H1 (cell line): ENCODE measurements around the gene DET1. TPM values are rescaled to one million over a fixed set of nuclear protein-coding genes. Genes with fewer than 3 reads are reported as not detected.

ENCODE experiments used
- CTCF ChIA-PET: fragments of 300-600 bp; sonication (Branson Sonifier 250); formaldehyde crosslinking; loops from one replicate; lab custom pipeline; 2021; ENCODE audit not compliant: partially characterized antibody; lab: Charles Lee
- POLR2A ChIA-PET: fragments of 300-600 bp; sonication (Branson Sonifier 250); formaldehyde crosslinking; loops from one replicate; lab custom pipeline; 2021; ENCODE audit warnings: inconsistent platforms; ENCODE audit not compliant: partially characterized antibody; lab: Charles Lee
- DNase-seq, 2 experiments: peaks; one replicate each; pipeline versions ENCODE4 v3.0.0 to v3.0.0-alpha.2; 2010 to 2022; ENCODE audit warnings: low spot score in 2 of 2, low read depth in 1 of 2, mixed read lengths in 1 of 2
- FAIRE-seq: peaks from 2 replicates; lab custom pipeline; 2011; peaks lifted over from hg19 to GRCh38; lab: Jason Lieb, UNC
- H2AFZ ChIP-seq: 2 replicates; pipeline ENCODE4 v1.8.1; 2012; ENCODE audit warnings: low read length, inconsistent platforms
- H2AK5ac ChIP-seq: 2 replicates; pipeline ENCODE4 v1.6.1; 2013; ENCODE audit warnings: low read depth, low read length
- H2BK120ac ChIP-seq: replicated peaks from 2 replicates; pipeline ENCODE3; 2013; ENCODE audit warnings: low read depth, low read length, inconsistent platforms
- H2BK12ac ChIP-seq: 2 replicates; pipeline ENCODE4 v1.6.1; 2013; ENCODE audit warnings: low read depth, low read length
- H2BK15ac ChIP-seq: 2 replicates; pipeline ENCODE4 v1.6.1; 2013; ENCODE audit warnings: low read length
- H2BK20ac ChIP-seq: 2 replicates; pipeline ENCODE4 v1.6.1; 2013; ENCODE audit warnings: low read length
- H2BK5ac ChIP-seq: 2 replicates; pipeline ENCODE4 v1.6.1; 2013; ENCODE audit warnings: low read depth, low read length
- H3K14ac ChIP-seq: 2 replicates; pipeline ENCODE4 v1.6.1; 2013; ENCODE audit warnings: inconsistent platforms; ENCODE audit not compliant: insufficient read length
- H3K18ac ChIP-seq: 2 replicates; pipeline ENCODE4 v1.6.1; 2013; ENCODE audit warnings: low read length; ENCODE audit errors: extremely low read depth
- H3K23ac ChIP-seq: 2 replicates; pipeline ENCODE4 v1.6.1; 2013; ENCODE audit warnings: inconsistent platforms; ENCODE audit not compliant: insufficient read length
- H3K23me2 ChIP-seq: 2 replicates; pipeline ENCODE4 v1.6.1; 2013; ENCODE audit warnings: low read depth, low read length
- H3K27ac ChIP-seq: 2 replicates; pipeline ENCODE4 v1.6.1; 2011; ENCODE audit warnings: low read depth, low read length, inconsistent platforms
- H3K27me3 ChIP-seq, 4 experiments: replicated peaks in 1 of 4; 1 replicate in 1 of 4; 2 replicates in 3 of 4; pipeline versions ENCODE4 v1.6.1 to v1.8.1; 2011 to 2013; ENCODE audit warnings: low read length in 3 of 4, mild to moderate bottlenecking in 3 of 4, inconsistent platforms in 2 of 4, mixed read lengths in 2 of 4, moderate library complexity in 1 of 4; ENCODE audit not compliant: control insufficient read depth in 3 of 4, insufficient read depth in 3 of 4; ENCODE audit errors: extremely low read depth in 1 of 4
- H3K36me3 ChIP-seq, 4 experiments: 2 replicates each; pipeline versions ENCODE4 v1.6.1 to v1.8.1; 2011 to 2013; ENCODE audit warnings: mild to moderate bottlenecking in 4 of 4, low read length in 3 of 4, moderate library complexity in 2 of 4, control low read depth in 1 of 4, inconsistent platforms in 1 of 4; ENCODE audit not compliant: insufficient read depth in 4 of 4, control insufficient read depth in 2 of 4
- H3K4ac ChIP-seq: replicated peaks from 2 replicates; pipeline ENCODE3; 2013; ENCODE audit warnings: low read length, low read depth, mixed read lengths, inconsistent platforms; ENCODE audit not compliant: insufficient read length
- H3K4me1 ChIP-seq, 4 experiments: replicated peaks in 1 of 4; 1 replicate in 1 of 4; 2 replicates in 3 of 4; pipeline versions ENCODE4 v1.6.1 to v1.8.1; 2011 to 2013; ENCODE audit warnings: low read length in 3 of 4, inconsistent platforms in 2 of 4, mixed read lengths in 1 of 4; ENCODE audit not compliant: insufficient read depth in 4 of 4, control insufficient read depth in 3 of 4
- H3K4me2 ChIP-seq, 2 experiments: 2 replicates each; pipeline versions ENCODE4 v1.6.1 to v1.8.1; 2011 to 2013; ENCODE audit warnings: low read depth in 2 of 2, low read length in 2 of 2, control low read depth in 1 of 2, inconsistent platforms in 1 of 2, mild to moderate bottlenecking in 1 of 2; ENCODE audit not compliant: insufficient read depth in 1 of 2
- H3K4me3 ChIP-seq, 4 experiments: fragments of 200-600, 300-600 bp in 1 of 4; sonication (generic), shearing (Covaris generic), sonication (Bioruptor Twin) in 1 of 4; 2 replicates each; pipeline versions ENCODE4 v1.5.1 to v1.8.1; 2011 to 2016; ENCODE audit warnings: low read length in 4 of 4, low read depth in 3 of 4, control low read depth in 2 of 4, inconsistent platforms in 2 of 4, mild to moderate bottlenecking in 2 of 4, mixed read lengths in 1 of 4, moderate library complexity in 1 of 4; ENCODE audit not compliant: insufficient read depth in 2 of 4; ENCODE audit errors: extremely low read depth in 1 of 4
- H3K56ac ChIP-seq: replicated peaks from 2 replicates; pipeline ENCODE3; 2013; ENCODE audit warnings: low read depth, mild to moderate bottlenecking, mixed read lengths, low read length, inconsistent platforms; ENCODE audit not compliant: insufficient read length
- H3K79me1 ChIP-seq: 2 replicates; pipeline ENCODE4 v1.6.1; 2013; ENCODE audit warnings: low read depth, low read length, control low read depth
- H3K79me2 ChIP-seq, 2 experiments: 2 replicates each; pipeline versions ENCODE4 v1.6.1 to v1.8.1; 2012 to 2013; ENCODE audit warnings: low read length in 2 of 2, mild to moderate bottlenecking in 2 of 2, inconsistent platforms in 1 of 2; ENCODE audit not compliant: insufficient read depth in 2 of 2, control insufficient read depth in 1 of 2
- H3K9ac ChIP-seq, 4 experiments: replicated peaks in 1 of 4; 1 replicate in 1 of 4; 2 replicates in 3 of 4; pipeline versions ENCODE4 v1.6.1 to v1.8.1; 2011 to 2013; ENCODE audit warnings: low read depth in 3 of 4, low read length in 3 of 4, control low read depth in 2 of 4, mild to moderate bottlenecking in 2 of 4, moderate library complexity in 2 of 4, inconsistent platforms in 1 of 4; ENCODE audit errors: extremely low read depth in 1 of 4
- H3K9me3 ChIP-seq, 2 experiments: 2 replicates each; pipeline versions ENCODE4 v1.6.1 to v1.8.1; 2012 to 2013; ENCODE audit warnings: mild to moderate bottlenecking in 2 of 2, moderate library complexity in 2 of 2, control low read depth in 1 of 2, inconsistent platforms in 1 of 2, low read depth in 1 of 2, low read length in 1 of 2, mixed read lengths in 1 of 2; ENCODE audit not compliant: insufficient read depth in 2 of 2
- H4K20me1 ChIP-seq, 2 experiments: replicated peaks in 1 of 2; 2 replicates each; pipeline versions ENCODE3 to v1.8.1; 2011 to 2013; ENCODE audit warnings: inconsistent platforms in 2 of 2, low read length in 2 of 2, mild to moderate bottlenecking in 1 of 2; ENCODE audit not compliant: insufficient read depth in 2 of 2, control insufficient read depth in 1 of 2
- H4K5ac ChIP-seq: 2 replicates; pipeline ENCODE4 v1.6.1; 2013; ENCODE audit warnings: low read length, low read depth, mixed read lengths, inconsistent platforms; ENCODE audit not compliant: insufficient read length
- H4K8ac ChIP-seq: 2 replicates; pipeline ENCODE4 v1.8.0; 2013; ENCODE audit warnings: mild to moderate bottlenecking, moderate library complexity, low read length, inconsistent platforms; ENCODE audit not compliant: insufficient read depth; ENCODE audit errors: extremely low read depth
- H4K91ac ChIP-seq: replicated peaks from 2 replicates; pipeline ENCODE3; 2013; ENCODE audit warnings: low read length, mixed read lengths, inconsistent platforms; ENCODE audit not compliant: insufficient read length
- BCL11A ChIP-seq, 2 experiments: IDR thresholded peaks; one replicate each; pipeline ENCODE4 v1.6.1; 2011; ENCODE audit warnings: low read depth in 2 of 2, low read length in 2 of 2, mild to moderate bottlenecking in 2 of 2
- CREB1 ChIP-seq: IDR thresholded peaks from 2 replicates; pipeline ENCODE4 v1.6.1; 2012; ENCODE audit warnings: inconsistent platforms
- EGR1 ChIP-seq: IDR thresholded peaks from 2 replicates; pipeline ENCODE4 v1.6.1; 2011; ENCODE audit warnings: low read depth, low read length, borderline replicate concordance
- JUN ChIP-seq: IDR thresholded peaks from 2 replicates; pipeline ENCODE4 v1.6.1; 2011; ENCODE audit warnings: low read depth, mild to moderate bottlenecking, improper control_type of control experiment, low read length
- JUND ChIP-seq: IDR thresholded peaks from 2 replicates; pipeline ENCODE4 v1.6.1; 2011; ENCODE audit warnings: mild to moderate bottlenecking, improper control_type of control experiment, low read length
- MAFK ChIP-seq: IDR thresholded peaks from 2 replicates; pipeline ENCODE4 v1.6.1; 2012; ENCODE audit warnings: low read depth, mild to moderate bottlenecking, improper control_type of control experiment, low read length
- POU5F1 ChIP-seq: IDR thresholded peaks from 2 replicates; pipeline ENCODE4 v1.6.1; 2011; ENCODE audit warnings: low read depth, mild to moderate bottlenecking, low read length, moderate library complexity
- RNF2 ChIP-seq: fragments of 200-900, 300-1000 bp; sonication (generic); IDR thresholded peaks from 2 replicates; pipeline ENCODE4 v1.7.1; 2016; ENCODE audit warnings: borderline replicate concordance, low read depth, mild to moderate bottlenecking, antibody characterized with exemption, low read length; ENCODE audit not compliant: poor library complexity, severe bottlenecking; ENCODE audit errors: missing control alignments
- SIX5 ChIP-seq: IDR thresholded peaks from 2 replicates; pipeline ENCODE4 v1.6.1; 2011; ENCODE audit warnings: mild to moderate bottlenecking, low read depth, low read length
- SP1 ChIP-seq: IDR thresholded peaks from 2 replicates; pipeline ENCODE4 v1.6.1; 2011; ENCODE audit warnings: low read depth, low read length
- SP2 ChIP-seq: IDR thresholded peaks from 2 replicates; pipeline ENCODE4 v1.6.1; 2012; ENCODE audit warnings: mild to moderate bottlenecking, low read length, inconsistent platforms
- TEAD4 ChIP-seq: IDR thresholded peaks from 2 replicates; pipeline ENCODE4 v1.6.1; 2012; ENCODE audit warnings: low read depth, low read length, inconsistent platforms, mixed read lengths
- ZNF274 ChIP-seq: IDR thresholded peaks from 2 replicates; pipeline ENCODE4 v1.7.0; 2012; ENCODE audit warnings: low read length, borderline replicate concordance; ENCODE audit errors: extremely low read depth
- WGBS, 2 experiments: shearing (Covaris generic) in 1 of 2; methylation state at CpG; one replicate each; pipeline versions ENCODE4 v1.1.6 to v1.1.7; 2013 to 2015; ENCODE audit warnings: low lambda C conversion rate in 2 of 2, mixed read lengths in 2 of 2, inconsistent platforms in 1 of 2, low coverage in 1 of 2, missing lambda C conversion rate in 1 of 2; ENCODE audit not compliant: insufficient replicate concordance in 2 of 2, insufficient coverage in 1 of 2, insufficient read length in 1 of 2; ENCODE audit errors: extremely low coverage in 1 of 2, missing lambda C conversion rate in 1 of 2; 5-methylcytosine and 5-hydroxymethylcytosine counted together
- polyA plus RNA-seq, 7 experiments: library from polyadenylated mRNA; depleted of rRNA in 3 of 7; stranded (reverse) in 5 of 7; unstranded in 2 of 7; fragments of >200 nt in 5 of 7; fragments of 200-250 nt in 2 of 7; gene quantifications; 1 replicate in 5 of 7; 2 replicates in 1 of 7; 4 replicates in 1 of 7; pipeline versions ENCODE4 v1.2.1 to v1.2.3, GENCODE V29; 2011 to 2013; ENCODE audit warnings: missing spikeins in 2 of 7, mixed read lengths in 2 of 7
- total RNA-seq: library from RNA; stranded (reverse); fragmentation: NEBNext Ultra II Directional; extraction: Animal tissue kit (Norgen Biotek cat#: 25700); gene quantifications from 2 replicates; pipeline ENCODE4 v1.2.1, GENCODE V29; 2021
- TF ChIP-seq, protein P1 (sequence below): IDR thresholded peaks from 2 replicates; pipeline ENCODE4 v1.6.1; 2012; ENCODE audit warnings: low read length, inconsistent platforms

DET1 gene
- total and polyA plus RNA-seq, 2 of the 8 experiments (the other 6 are each of a cell fraction or from before 2014, with no cell fraction given): 5.4 to 8.5 TPM

DNA sequence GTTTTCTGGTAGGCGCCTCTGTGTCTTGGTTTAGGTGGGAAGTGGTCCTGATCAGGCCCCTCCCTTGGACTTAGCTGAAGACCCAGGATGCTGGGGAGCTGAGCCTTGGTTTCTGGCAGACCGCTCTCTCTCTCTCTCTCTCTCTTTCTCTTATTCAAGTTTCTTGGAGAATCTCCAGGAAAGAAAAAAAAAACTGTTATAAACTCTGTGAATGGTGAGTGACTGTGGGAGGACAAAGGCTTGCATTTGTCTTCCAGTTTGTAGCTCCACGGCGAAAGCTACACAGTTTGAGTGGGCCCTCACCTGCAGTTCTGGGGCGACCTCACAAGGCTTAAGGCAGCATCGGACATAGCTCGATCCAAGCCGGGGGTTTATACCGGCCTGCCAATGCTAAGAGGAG lies 7.5 kb downstream of the DET1 start:
- Histone ChIP-seq H2AK5ac (no peak overlapping the region), H3K23ac (no peak overlapping the region), H3K4me3 (no peak overlapping the region), H3K4me1 (peaks cover 0 to 9% (median 2%) of the 10 kb centered on the region in 4 experiments; a peak in 3 of 7 replicates), H2BK15ac (no peak overlapping the region), H2BK12ac (no peak overlapping the region), H3K56ac (no peak overlapping the region), H2BK5ac (no peak overlapping the region), H3K27me3 (no peaks in the 10 kb centered on the region), H3K14ac (no peak overlapping the region), H3K4ac (no peak overlapping the region), H4K20me1 (no peaks in the 10 kb centered on the region), H4K8ac (no peak overlapping the region), H3K23me2 (no peaks in the 10 kb centered on the region), H2AFZ (no peak overlapping the region), H4K5ac (no peak overlapping the region), H3K79me1 (no peaks in the 10 kb centered on the region), H3K27ac (no peak overlapping the region), H2BK120ac (no peak overlapping the region), H4K91ac (no peak overlapping the region), H3K36me3 (no peaks in the 10 kb centered on the region), H3K4me2 (no peak overlapping the region), H3K79me2 (no peaks in the 10 kb centered on the region), H2BK20ac (no peak overlapping the region), H3K18ac (no peak overlapping the region), H3K9ac (no peak overlapping the region), H3K9me3 (no peaks in the 10 kb centered on the region)
- POLR2A ChIA-PET: no interaction called here
- WGBS, 2 experiments: 92% methylated on average over 8 of the region's 9 CpGs; no CpG with 5 or more reads in 1 of the 2 experiments
- no peak for FAIRE-seq
- DNase-seq: no peak
- CTCF ChIA-PET: interaction anchor here (0.6 to 1.0 kb wide), 6 partner anchors 10 to 265 kb away, joined by 3 to 5 read pairs (median 4); no protein-coding TSS in a partner anchor
- TF ChIP-seq BCL11A (IDR thresholded peaks at IDR 0.05; ENCODE audit: low read depth in 2 of 2, low read length in 2 of 2) (no peak), CREB1 (no peak), SP1 (no peak), EGR1 (no peak), TEAD4 (no peak), SIX5 (no peak), RNF2 (no peak), ZNF274 (no peak), MAFK (no peak), SP2 (no peak), POU5F1 (no peak), JUND (no peak), JUN (no peak)
- TF ChIP-seq, protein P1, sequence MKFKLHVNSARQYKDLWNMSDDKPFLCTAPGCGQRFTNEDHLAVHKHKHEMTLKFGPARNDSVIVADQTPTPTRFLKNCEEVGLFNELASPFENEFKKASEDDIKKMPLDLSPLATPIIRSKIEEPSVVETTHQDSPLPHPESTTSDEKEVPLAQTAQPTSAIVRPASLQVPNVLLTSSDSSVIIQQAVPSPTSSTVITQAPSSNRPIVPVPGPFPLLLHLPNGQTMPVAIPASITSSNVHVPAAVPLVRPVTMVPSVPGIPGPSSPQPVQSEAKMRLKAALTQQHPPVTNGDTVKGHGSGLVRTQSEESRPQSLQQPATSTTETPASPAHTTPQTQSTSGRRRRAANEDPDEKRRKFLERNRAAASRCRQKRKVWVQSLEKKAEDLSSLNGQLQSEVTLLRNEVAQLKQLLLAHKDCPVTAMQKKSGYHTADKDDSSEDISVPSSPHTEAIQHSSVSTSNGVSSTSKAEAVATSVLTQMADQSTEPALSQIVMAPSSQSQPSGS: no peak
